Testis (tissue), 3 donors: Measurements from ENCODE around the gene HMX2. TPM values are rescaled to one million over a fixed set of nuclear protein-coding genes. Genes with fewer than 3 reads are reported as not detected.

Experiments used
- DNase-seq: peaks from one replicate; pipeline ENCODE4 v3.0.0-alpha.2; 2019
- H3K27ac ChIP-seq, 2 donors: fragments of 200-600 bp; sonication (generic); one replicate each; pipeline ENCODE4 v1.5.1; 2019
- H3K27me3 ChIP-seq: fragments of 200-600 bp; sonication (generic); one replicate; pipeline ENCODE4 v1.5.1; 2019
- H3K36me3 ChIP-seq: fragments of 200-600 bp; sonication (generic); one replicate; pipeline ENCODE4 v1.5.1; 2017; ENCODE audit warnings: low read depth; ENCODE audit errors: missing control alignments
- H3K4me1 ChIP-seq: fragments of 200-600 bp; sonication (generic); one replicate; pipeline ENCODE4 v1.5.1; 2019
- H3K4me3 ChIP-seq, 2 donors: fragments of 200-600 bp; sonication (generic); one replicate each; pipeline ENCODE4 v1.5.1; 2017 to 2019
- H3K9me3 ChIP-seq: fragments of 200-600 bp; sonication (generic); one replicate; pipeline ENCODE4 v1.5.1; 2017
- POLR2A ChIP-seq: fragments of 450-650 bp; IDR thresholded peaks from one replicate; pipeline ENCODE4 v1.6.1; 2017; ENCODE audit warnings: antibody characterized with exemption, mild to moderate bottlenecking, moderate library complexity
- WGBS, 2 donors: methylation state at CpG; one replicate each; pipeline ENCODE4 v1.1.5; 2018; 5-methylcytosine and 5-hydroxymethylcytosine counted together
- intact Hi-C: fragments of 100-400 bp; cut with DNase I; formaldehyde crosslinking; loops from one replicate; pipeline ENCODE4 v1.15.1; 2023; ENCODE audit warnings: low total_unique reads
- polyA plus RNA-seq: library from polyadenylated mRNA; stranded (reverse); fragments of 350-450 nt; fragmentation: Illumina TruSeq; extraction: RNeasy Lipid Tissue Mini Kit (QIAGEN cat#74804); gene quantifications from one replicate; pipeline ENCODE4 v1.2.3, GENCODE V29; 2014; ENCODE audit warnings: low read depth, low replicate concordance; ENCODE audit not compliant: insufficient read depth
- total RNA-seq, 2 donors: library from RNA; depleted of rRNA; stranded (reverse); fragments of >200 nt; gene quantifications; one replicate each; pipeline ENCODE4 v1.2.3, GENCODE V29; 2016
- TF ChIP-seq, protein P1 (sequence below), 3 experiments: fragments of 450-650 bp in 2 of 3; fragments of 200-600 bp in 1 of 3; sonication (generic) in 1 of 3; IDR thresholded peaks; one replicate each; pipeline ENCODE4 v1.5.1; 2016 to 2019; ENCODE audit warnings: antibody characterized with exemption in 3 of 3, mild to moderate bottlenecking in 2 of 3, moderate library complexity in 1 of 3

HMX2 gene
- total and polyA plus RNA-seq, 3 donors from 2014 or later = 0.19 to 0.47 TPM; not detected in 1

DNA sequence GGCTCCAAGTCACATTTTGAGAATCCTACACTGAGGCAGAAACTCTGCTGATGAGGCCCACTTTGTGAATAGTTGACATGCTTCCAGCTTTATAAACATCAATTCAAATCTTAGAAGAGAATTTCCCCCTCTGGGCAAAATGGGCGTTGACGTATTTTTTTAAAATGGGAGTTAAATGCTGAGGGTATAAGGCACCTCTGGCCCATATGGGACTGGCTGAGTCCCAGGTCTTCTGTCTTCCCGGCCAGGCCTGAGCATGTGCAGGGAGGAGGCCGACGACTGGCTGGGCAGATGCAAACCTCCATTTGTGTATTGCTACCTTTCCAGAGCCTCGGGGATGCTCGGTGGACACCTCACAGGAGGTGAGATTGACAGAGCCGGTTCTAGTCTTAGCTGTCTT, 44.0 kb downstream of the HMX2 start:
- Histone ChIP-seq H3K4me3 (no peak overlapping the region), H3K9me3 (no peaks in the 10 kb centered on the region), H3K27ac (no peak overlapping the region), H3K27me3 (no peaks in the 10 kb centered on the region), H3K36me3 (no peaks in the 10 kb centered on the region), H3K4me1 (no peaks in the 10 kb centered on the region)
- WGBS, 2 donors = 84 to 92% methylated on average over 6 to 8 of the region's 8 CpGs
- TF ChIP-seq, protein P1, sequence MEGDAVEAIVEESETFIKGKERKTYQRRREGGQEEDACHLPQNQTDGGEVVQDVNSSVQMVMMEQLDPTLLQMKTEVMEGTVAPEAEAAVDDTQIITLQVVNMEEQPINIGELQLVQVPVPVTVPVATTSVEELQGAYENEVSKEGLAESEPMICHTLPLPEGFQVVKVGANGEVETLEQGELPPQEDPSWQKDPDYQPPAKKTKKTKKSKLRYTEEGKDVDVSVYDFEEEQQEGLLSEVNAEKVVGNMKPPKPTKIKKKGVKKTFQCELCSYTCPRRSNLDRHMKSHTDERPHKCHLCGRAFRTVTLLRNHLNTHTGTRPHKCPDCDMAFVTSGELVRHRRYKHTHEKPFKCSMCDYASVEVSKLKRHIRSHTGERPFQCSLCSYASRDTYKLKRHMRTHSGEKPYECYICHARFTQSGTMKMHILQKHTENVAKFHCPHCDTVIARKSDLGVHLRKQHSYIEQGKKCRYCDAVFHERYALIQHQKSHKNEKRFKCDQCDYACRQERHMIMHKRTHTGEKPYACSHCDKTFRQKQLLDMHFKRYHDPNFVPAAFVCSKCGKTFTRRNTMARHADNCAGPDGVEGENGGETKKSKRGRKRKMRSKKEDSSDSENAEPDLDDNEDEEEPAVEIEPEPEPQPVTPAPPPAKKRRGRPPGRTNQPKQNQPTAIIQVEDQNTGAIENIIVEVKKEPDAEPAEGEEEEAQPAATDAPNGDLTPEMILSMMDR (IDR thresholded peaks at IDR 0.05) = no peak
- TF ChIP-seq POLR2A = no peak
- DNase-seq = no peak
- intact Hi-C loops = no loop called here

GRCh38 chr10:123194056-123194455, 46.1 kb downstream of the HMX2 start:
- intact Hi-C loops = no loop called here
- H3K36me3 ChIP-seq = no peaks in the 10 kb centered on the region
- no peaks in the 10 kb centered on the region for H3K4me1 ChIP-seq
- no peak for TF ChIP-seq POLR2A
- TF ChIP-seq, protein P1 (IDR thresholded peaks at IDR 0.05) = no peak
- no peaks in the 10 kb centered on the region for H3K9me3 ChIP-seq
- 86 to 87% methylated on average over 9 of the region's 9 CpGs for WGBS, 2 donors
- no peak overlapping the region for H3K27ac ChIP-seq
- H3K4me3 ChIP-seq = no peak overlapping the region
- no peaks in the 10 kb centered on the region for H3K27me3 ChIP-seq
- no peak for DNase-seq

Other genes starting within 250 kb of the HMX2 start
- 1 to 10 TPM; 6.1 to 7.6 TPM for gene FAM24A, start 237.5 kb upstream of the HMX2 start, total RNA-seq
- gene FAM24A, start 237.5 kb upstream of the HMX2 start, polyA plus RNA-seq = 27.2 TPM
- gene C10orf88, start 193.9 kb upstream of the HMX2 start, total RNA-seq = 10 to 100 TPM; 18.5 to 20.6 TPM
- 50.8 TPM for gene C10orf88, start 193.9 kb upstream of the HMX2 start, polyA plus RNA-seq
- gene PSTK, start 167.7 kb upstream of the HMX2 start, total RNA-seq = 10 to 100 TPM; 12.1 to 19.1 TPM
- 15.7 TPM for gene PSTK, start 167.7 kb upstream of the HMX2 start, polyA plus RNA-seq
- gene IKZF5, start 139.3 kb upstream of the HMX2 start, total RNA-seq = 10 to 100 TPM; 18.8 to 21.4 TPM
- gene IKZF5, start 139.3 kb upstream of the HMX2 start, polyA plus RNA-seq = 21.4 TPM
- 10 to 100 TPM; 17.3 to 19.1 TPM for gene ACADSB, start 139.1 kb upstream of the HMX2 start, total RNA-seq
- gene ACADSB, start 139.1 kb upstream of the HMX2 start, polyA plus RNA-seq = 19.3 TPM
- gene HMX3, start 12.2 kb upstream of the HMX2 start, total RNA-seq = under 1 TPM; 0.25 to 0.55 TPM
- gene HMX3, start 12.2 kb upstream of the HMX2 start, polyA plus RNA-seq = not detected
- 10 to 100 TPM; 78.7 to 96.0 TPM for gene BUB3, start 6.3 kb downstream of the HMX2 start, total RNA-seq
- gene BUB3, start 6.3 kb downstream of the HMX2 start, polyA plus RNA-seq = 148 TPM